Keratinocyte (primary cell): ENCODE data around the gene PEA15. TPM values are rescaled to one million over a fixed set of nuclear protein-coding genes. Genes with fewer than 3 reads are reported as not detected.

ENCODE experiments used
- DNase-seq: peaks from one replicate; pipeline ENCODE4 v3.0.0-alpha.2; 2011; ENCODE audit warnings: low read depth, missing footprints, low spot score
- FAIRE-seq: peaks from 2 replicates; lab custom pipeline; 2011; peaks lifted over from hg19 to GRCh38; lab: Jason Lieb, UNC
- H2AFZ ChIP-seq: 2 replicates; pipeline ENCODE4 v1.6.0; 2012; ENCODE audit warnings: low read length, control low read depth, inconsistent platforms; ENCODE audit not compliant: control insufficient read depth
- H3K27ac ChIP-seq: 2 replicates; pipeline ENCODE4 v1.5.1; 2011; ENCODE audit warnings: low read length; ENCODE audit not compliant: control insufficient read depth, insufficient read depth
- H3K27me3 ChIP-seq: 3 replicates; pipeline ENCODE4 v1.6.0; 2011; ENCODE audit warnings: low read length; ENCODE audit not compliant: control insufficient read depth, insufficient read depth; ENCODE audit errors: extremely low read depth
- H3K36me3 ChIP-seq, 2 experiments: 2 replicates in 1 of 2; 3 replicates in 1 of 2; pipeline ENCODE4 v1.5.1; 2011; ENCODE audit warnings: low read length in 2 of 2, mild to moderate bottlenecking in 1 of 2; ENCODE audit not compliant: control insufficient read depth in 2 of 2, insufficient read depth in 2 of 2; ENCODE audit errors: extremely low read depth in 1 of 2
- H3K4me1 ChIP-seq: 3 replicates; pipeline ENCODE4 v1.5.1; 2011; ENCODE audit warnings: low read length; ENCODE audit not compliant: control insufficient read depth, insufficient read depth; ENCODE audit errors: extremely low read depth
- H3K4me2 ChIP-seq: 3 replicates; pipeline ENCODE4 v1.6.0; 2011; ENCODE audit warnings: low read depth, low read length; ENCODE audit not compliant: control insufficient read depth, insufficient read depth; ENCODE audit errors: extremely low read depth
- H3K4me3 ChIP-seq, 3 experiments: fragments of 200-600 bp in 1 of 3; sonication (generic) in 1 of 3; 2 replicates in 2 of 3; 3 replicates in 1 of 3; pipeline ENCODE4 v1.5.1; 2011 to 2016; ENCODE audit warnings: low read length in 3 of 3, mild to moderate bottlenecking in 3 of 3, control low read depth in 2 of 3, inconsistent platforms in 1 of 3, low read depth in 1 of 3, mixed read lengths in 1 of 3, mixed run types in 1 of 3, moderate library complexity in 1 of 3; ENCODE audit not compliant: control insufficient read depth in 2 of 3, insufficient read depth in 2 of 3; ENCODE audit errors: extremely low read depth in 1 of 3
- H3K79me2 ChIP-seq: 2 replicates; pipeline ENCODE4 v1.6.0; 2012; ENCODE audit warnings: low read length; ENCODE audit not compliant: control insufficient read depth, insufficient read depth
- H3K9ac ChIP-seq: 3 replicates; pipeline ENCODE4 v1.6.0; 2011; ENCODE audit warnings: low read length; ENCODE audit not compliant: control insufficient read depth, insufficient read depth; ENCODE audit errors: extremely low read depth
- H3K9me1 ChIP-seq: 3 replicates; pipeline ENCODE4 v1.6.0; 2011; ENCODE audit warnings: low read length; ENCODE audit not compliant: control insufficient read depth, insufficient read depth; ENCODE audit errors: extremely low read depth
- H3K9me3 ChIP-seq: 2 replicates; pipeline ENCODE4 v1.5.1; 2012; ENCODE audit warnings: low read depth, low read length; ENCODE audit not compliant: control insufficient read depth
- H4K20me1 ChIP-seq: 3 replicates; pipeline ENCODE4 v1.6.0; 2011; ENCODE audit warnings: low read length; ENCODE audit not compliant: control insufficient read depth, insufficient read depth; ENCODE audit errors: extremely low read depth
- CTCF ChIP-seq, 3 experiments: IDR thresholded peaks in 1 of 3; conservative IDR thresholded peaks in 1 of 3; optimal IDR thresholded peaks in 1 of 3; 2 replicates in 2 of 3; 3 replicates in 1 of 3; pipeline versions ENCODE3 to v1.5.1; 2011; ENCODE audit warnings: low read length in 3 of 3, mild to moderate bottlenecking in 3 of 3, moderate library complexity in 2 of 3, control low read depth in 1 of 3, inconsistent platforms in 1 of 3; ENCODE audit not compliant: insufficient read depth in 2 of 3; ENCODE audit errors: extremely low read depth in 1 of 3
- EZH2 ChIP-seq: IDR thresholded peaks from one replicate; pipeline ENCODE4 v1.6.1; 2012; ENCODE audit warnings: inconsistent platforms, mild to moderate bottlenecking, low read length, moderate library complexity
- dilution Hi-C: fragments of 300-500 bp; cut with MboI; formaldehyde crosslinking; loops from one replicate; pipeline ENCODE4 v1.7.0; 2020; ENCODE audit warnings: low sequenced_read_pairs; ENCODE audit not compliant: extremely low pct_ligation_motif_present
- polyA plus RNA-seq, 5 experiments: library from polyadenylated mRNA; depleted of rRNA in 3 of 5; stranded (reverse) in 3 of 5; stranded (forward) in 1 of 5; unstranded in 1 of 5; fragments of >200 nt; gene quantifications; 1 replicate in 1 of 5; 2 replicates in 3 of 5; 3 replicates in 1 of 5; pipeline versions ENCODE4 v1.2.1 to v1.2.3, GENCODE V29; 2011 to 2012; ENCODE audit warnings: missing spikeins in 2 of 5, low read depth in 1 of 5, low replicate concordance in 1 of 5

The PEA15 gene
- polyA plus RNA-seq, 1 donor (not counting 4 experiments of a cell fraction or from before 2014, with no cell fraction given): 367 TPM

DNA sequence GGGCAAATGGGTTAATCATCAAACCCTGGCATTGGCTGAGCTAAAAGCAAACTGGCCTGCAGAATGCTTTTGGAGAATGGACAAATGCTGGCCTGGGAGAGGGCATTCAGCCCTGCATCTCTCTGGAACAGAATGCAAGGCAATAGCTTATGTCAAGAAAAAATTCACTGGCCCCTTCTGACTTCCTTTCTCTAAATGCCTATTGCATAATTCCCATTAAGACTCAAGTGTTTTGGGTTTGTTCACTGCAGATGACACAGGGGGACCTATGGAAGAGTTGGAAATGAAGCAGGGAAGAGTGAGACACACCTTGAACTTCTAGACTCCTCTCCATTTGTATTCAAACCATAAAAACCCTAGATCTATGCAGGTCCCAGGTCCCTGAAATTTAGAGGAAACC lies 15.9 kb downstream of the PEA15 start:
- FAIRE-seq (no peak), DNase-seq (no peak)
- Histone ChIP-seq H3K9me3 (no peaks in the 10 kb centered on the region), H3K9me1 (peaks cover 3% of the 10 kb centered on the region), H4K20me1 (no peaks in the 10 kb centered on the region), H3K36me3 (peaks cover 21 to 43% of the 10 kb centered on the region in 2 experiments), H3K27ac (no peak overlapping the region), H3K4me2 (no peak overlapping the region), H3K4me1 (peaks cover 53% of the 10 kb centered on the region), H3K79me2 (no peaks in the 10 kb centered on the region), H3K9ac (no peak overlapping the region), H2AFZ (no peak overlapping the region), H3K27me3 (no peaks in the 10 kb centered on the region), H3K4me3 (no peak overlapping the region)
- dilution Hi-C loops: no loop called here
- TF ChIP-seq CTCF (optimal IDR thresholded peaks at IDR 0.05 in 1 of 3, IDR thresholded peaks at IDR 0.05 in 1 of 3, conservative IDR thresholded peaks at IDR 0.05 in 1 of 3; ENCODE audit: extremely low read depth in 1 of 3, insufficient read depth in 2 of 3, low read length in 3 of 3) (no peak), EZH2 (no peak)

GRCh38 chr1:160222546-160222945 lies 17.4 kb downstream of the PEA15 start:
- Histone ChIP-seq H3K4me2 (no peak overlapping the region), H3K4me1 (peaks cover 38% of the 10 kb centered on the region), H3K79me2 (no peaks in the 10 kb centered on the region), H3K27ac (no peak overlapping the region), H3K27me3 (no peaks in the 10 kb centered on the region), H4K20me1 (no peaks in the 10 kb centered on the region), H3K9me3 (no peaks in the 10 kb centered on the region), H3K4me3 (no peak overlapping the region), H3K9ac (no peak overlapping the region), H3K9me1 (peaks cover 3% of the 10 kb centered on the region), H3K36me3 (peaks cover 19 to 51% of the 10 kb centered on the region in 2 experiments), H2AFZ (no peak overlapping the region)
- TF ChIP-seq EZH2: no peak
- no peak for TF ChIP-seq CTCF (optimal IDR thresholded peaks at IDR 0.05 in 1 of 3, IDR thresholded peaks at IDR 0.05 in 1 of 3, conservative IDR thresholded peaks at IDR 0.05 in 1 of 3; ENCODE audit: extremely low read depth in 1 of 3, insufficient read depth in 2 of 3, low read length in 3 of 3)
- DNase-seq (no peak), FAIRE-seq (no peak)
- dilution Hi-C loops: no loop called here
